HepG2 (cell line): ENCODE data around the gene RNU11. TPM values are rescaled to one million over a fixed set of nuclear protein-coding genes. Genes with fewer than 3 reads are reported as not detected.

ENCODE experiments used
- EP300 ChIP-seq, 3 experiments: sonication (generic) in 1 of 3; formaldehyde crosslinking in 1 of 3; IDR thresholded peaks; 2 replicates each; pipeline versions ENCODE4 v1.5.1 to v1.6.1; 2011 to 2020; ENCODE audit warnings: low read depth in 2 of 3, low read length in 2 of 3, borderline replicate concordance in 1 of 3, improper control_type of control experiment in 1 of 3, mild to moderate bottlenecking in 1 of 3, missing genetic modification reagents in 1 of 3, moderate library complexity in 1 of 3
- ETV6 ChIP-seq: sonication (generic); formaldehyde crosslinking; conservative IDR thresholded peaks from 2 replicates; pipeline ENCODE4 v1.4.0; 2020; ENCODE audit warnings: missing genetic modification reagents
- FIP1L1 ChIP-seq: fragments of 200-400 bp; formaldehyde crosslinking; IDR thresholded peaks from 2 replicates; pipeline ENCODE4 v1.6.1; 2018; ENCODE audit warnings: low read depth, mild to moderate bottlenecking, low read length, moderate library complexity, borderline replicate concordance; ENCODE audit not compliant: insufficient read depth
- IKZF1 ChIP-seq: fragments of 450-650 bp; IDR thresholded peaks from 2 replicates; pipeline ENCODE4 v1.7.1; 2016
- MED1 ChIP-seq: sonication (generic); formaldehyde crosslinking; IDR thresholded peaks from 2 replicates; pipeline ENCODE4 v1.4.0; 2020; ENCODE audit warnings: missing genetic modification reagents
- NAIF1 ChIP-seq: sonication (generic); formaldehyde crosslinking; IDR thresholded peaks from 2 replicates; pipeline ENCODE4 v1.5.0; 2020; ENCODE audit warnings: mild to moderate bottlenecking, missing genetic modification reagents, borderline replicate concordance
- NFRKB ChIP-seq: fragments of 450-650 bp; IDR thresholded peaks from 2 replicates; pipeline ENCODE4 v1.6.1; 2017
- NR2C2 ChIP-seq: sonication (generic); formaldehyde crosslinking; IDR thresholded peaks from 2 replicates; pipeline ENCODE4 v1.4.0; 2020; ENCODE audit warnings: missing genetic modification reagents, mild to moderate bottlenecking, moderate library complexity, borderline replicate concordance
- PHF20 ChIP-seq: sonication (generic); formaldehyde crosslinking; IDR thresholded peaks from 2 replicates; pipeline ENCODE4 v1.5.0; 2020; ENCODE audit warnings: mild to moderate bottlenecking, missing genetic modification reagents
- SMARCE1 ChIP-seq: fragments of 450-650 bp; IDR thresholded peaks from 2 replicates; pipeline ENCODE4 v1.6.1; 2017; ENCODE audit warnings: borderline replicate concordance
- SOX6 ChIP-seq, 2 experiments: fragments of 450-650 bp in 1 of 2; sonication (generic) in 1 of 2; formaldehyde crosslinking in 1 of 2; IDR thresholded peaks; 2 replicates each; pipeline versions ENCODE4 v1.4.0 to v1.6.1; 2017 to 2020; ENCODE audit warnings: antibody characterized with exemption in 1 of 2, mild to moderate bottlenecking in 1 of 2, missing genetic modification reagents in 1 of 2
- SP5 ChIP-seq: IDR thresholded peaks from 2 replicates; pipeline ENCODE4 v1.6.1; 2016; ENCODE audit warnings: low read depth, borderline replicate concordance
- TBL1XR1 ChIP-seq: fragments of 150-350 bp; IDR thresholded peaks from 2 replicates; pipeline ENCODE4 v1.6.1; 2014; ENCODE audit warnings: borderline replicate concordance, low read length; ENCODE audit not compliant: partially characterized antibody
- TRIM24 ChIP-seq: sonication (generic); formaldehyde crosslinking; IDR thresholded peaks from 2 replicates; pipeline ENCODE4 v1.8.0; 2022; ENCODE audit warnings: mild to moderate bottlenecking, missing genetic modification reagents
- ZNF274 ChIP-seq: sonication (generic); formaldehyde crosslinking; IDR thresholded peaks from 2 replicates; pipeline ENCODE4 v1.5.1; 2020; ENCODE audit warnings: mild to moderate bottlenecking, missing genetic modification reagents
- ZNF44 ChIP-seq: sonication (generic); formaldehyde crosslinking; IDR thresholded peaks from 2 replicates; pipeline ENCODE4 v1.5.1; 2020; ENCODE audit warnings: mild to moderate bottlenecking, missing genetic modification reagents
- ZNF607 ChIP-seq: sonication (generic); formaldehyde crosslinking; IDR thresholded peaks from 2 replicates; pipeline ENCODE4 v1.5.1; 2020; ENCODE audit warnings: missing genetic modification reagents, mild to moderate bottlenecking, borderline replicate concordance
- ZNF773 ChIP-seq: sonication (generic); formaldehyde crosslinking; IDR thresholded peaks from 2 replicates; pipeline ENCODE4 v1.4.0; 2020; ENCODE audit warnings: missing genetic modification reagents, borderline replicate concordance
- ZNF891 ChIP-seq: sonication (generic); formaldehyde crosslinking; IDR thresholded peaks from 2 replicates; pipeline ENCODE4 v1.5.0; 2020; ENCODE audit warnings: mild to moderate bottlenecking, missing genetic modification reagents
- polyA plus RNA-seq, 8 experiments: library from polyadenylated mRNA; depleted of rRNA in 3 of 8; stranded (reverse) in 7 of 8; unstranded in 1 of 8; fragments of >200 nt; fragmentation: Illumina TruSeq in 4 of 8; extraction: Trizol in 4 of 8; gene quantifications; 2 replicates each; pipeline versions ENCODE4 v1.2.1 to v1.2.3, GENCODE V29; 2011 to 2016; ENCODE audit warnings: low read depth in 4 of 8, missing spikeins in 1 of 8, mixed read lengths in 1 of 8; ENCODE audit not compliant: insufficient read depth in 1 of 8
- total RNA-seq, 5 experiments: library from RNA; depleted of rRNA; stranded (reverse); fragments of >200 nt; fragmentation: Illumina TruSeq; extraction: Trizol; gene quantifications; 2 replicates each; pipeline ENCODE4 v1.2.3, GENCODE V29; 2016; ENCODE audit warnings: low read depth in 1 of 5
- TF ChIP-seq, protein P1 (sequence below): sonication (generic); formaldehyde crosslinking; IDR thresholded peaks from 2 replicates; pipeline ENCODE4 v1.5.1; 2020; ENCODE audit warnings: missing genetic modification reagents, mild to moderate bottlenecking, borderline replicate concordance
- TF ChIP-seq, protein P2 (sequence below): sonication (generic); formaldehyde crosslinking; IDR thresholded peaks from 2 replicates; pipeline ENCODE4 v1.4.0; 2020; ENCODE audit warnings: mild to moderate bottlenecking, low read depth, missing genetic modification reagents
- TF ChIP-seq, protein P3 (sequence below), 2 experiments: sonication (generic) in 1 of 2; formaldehyde crosslinking in 1 of 2; IDR thresholded peaks; 2 replicates each; pipeline versions ENCODE4 v1.4.0 to v1.6.1; 2016 to 2020; ENCODE audit warnings: borderline replicate concordance in 1 of 2, low read depth in 1 of 2, mild to moderate bottlenecking in 1 of 2, missing genetic modification reagents in 1 of 2

The RNU11 gene
- total and polyA plus RNA-seq, 2 of the 13 experiments (the other 11 are each of a cell fraction or from before 2014, with no cell fraction given): not detected

DNA sequence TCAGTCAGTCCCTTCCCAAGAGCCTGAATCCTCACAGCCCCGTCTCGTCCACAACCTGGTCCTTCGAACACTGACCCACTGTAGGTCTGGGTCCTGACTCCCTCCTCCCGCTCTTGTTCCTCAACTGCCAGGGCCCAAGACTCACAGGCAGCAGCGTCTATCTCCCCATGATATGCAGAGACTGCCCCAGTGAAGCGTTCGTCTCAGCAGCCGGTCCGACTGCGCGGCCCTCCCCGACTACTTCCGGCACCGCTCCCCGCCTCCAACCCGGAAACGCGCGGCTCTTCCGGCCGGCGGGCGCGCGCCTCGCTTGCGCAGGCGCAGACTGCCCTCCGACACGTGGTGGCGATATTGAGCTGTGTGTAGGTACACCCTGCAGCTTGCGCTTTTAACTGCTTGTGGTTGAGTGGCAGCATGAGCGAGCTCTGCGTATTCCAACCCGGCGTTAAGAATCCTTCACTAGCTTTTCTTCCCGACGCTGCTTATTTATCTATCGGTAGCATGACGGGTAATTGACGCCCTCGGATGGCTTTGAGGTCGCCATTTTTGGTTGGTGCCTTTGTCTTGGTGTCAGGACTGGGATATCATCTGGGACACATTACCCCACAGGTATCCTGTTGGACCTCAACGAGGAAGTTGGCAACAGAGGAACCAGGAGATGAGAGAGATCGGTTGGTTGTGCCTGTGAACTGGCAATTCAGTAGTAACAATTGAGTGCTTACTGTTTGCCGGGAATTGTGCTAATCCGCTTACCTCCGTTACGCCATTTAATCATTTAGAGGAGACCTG, 5.4 kb upstream of the RNU11 start, which contains the start of gene TAF12 (continued):
- peak in 1 of 2 experiments; percentile 28; a peak in 1 of 4 replicates for TF ChIP-seq EP300 (IDR thresholded peaks at IDR 0.05; ENCODE audit: low read depth in 2 of 2, low read length in 2 of 2)
- peak; percentile 52 for TF ChIP-seq EP300 (CRISPR knock-in tag; IDR thresholded peaks at IDR 0.05; ENCODE audit: borderline replicate concordance)
- peak; percentile 99 for TF ChIP-seq ETV6 (CRISPR knock-in tag)
- TF ChIP-seq IKZF1: no peak
- TF ChIP-seq PHF20 (CRISPR knock-in tag): peak; percentile 93
- TF ChIP-seq MED1: peak; percentile 93
- peak; percentile 80; the same call in 1 of the 2 replicates for TF ChIP-seq ZNF891 (CRISPR knock-in tag)
- TF ChIP-seq, protein P1, sequence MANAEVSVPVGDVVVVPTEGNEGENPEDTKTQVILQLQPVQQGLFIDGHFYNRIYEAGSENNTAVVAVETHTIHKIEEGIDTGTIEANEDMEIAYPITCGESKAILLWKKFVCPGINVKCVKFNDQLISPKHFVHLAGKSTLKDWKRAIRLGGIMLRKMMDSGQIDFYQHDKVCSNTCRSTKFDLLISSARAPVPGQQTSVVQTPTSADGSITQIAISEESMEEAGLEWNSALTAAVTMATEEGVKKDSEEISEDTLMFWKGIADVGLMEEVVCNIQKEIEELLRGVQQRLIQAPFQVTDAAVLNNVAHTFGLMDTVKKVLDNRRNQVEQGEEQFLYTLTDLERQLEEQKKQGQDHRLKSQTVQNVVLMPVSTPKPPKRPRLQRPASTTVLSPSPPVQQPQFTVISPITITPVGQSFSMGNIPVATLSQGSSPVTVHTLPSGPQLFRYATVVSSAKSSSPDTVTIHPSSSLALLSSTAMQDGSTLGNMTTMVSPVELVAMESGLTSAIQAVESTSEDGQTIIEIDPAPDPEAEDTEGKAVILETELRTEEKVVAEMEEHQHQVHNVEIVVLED: peak; percentile 74; the same call in 1 of the 2 replicates
- peak; percentile 87 for TF ChIP-seq NR2C2 (CRISPR knock-in tag)
- peak; percentile 92 for TF ChIP-seq ZNF607
- no peak for TF ChIP-seq SMARCE1
- TF ChIP-seq NAIF1 (CRISPR knock-in tag): peak; percentile 82
- TF ChIP-seq TRIM24 (CRISPR knock-in tag): no peak
- peak; percentile 14; the same call in 1 of the 2 replicates for TF ChIP-seq ZNF773
- TF ChIP-seq SP5 (CRISPR knock-in tag): peak; percentile 75
- TF ChIP-seq FIP1L1: no peak; the same call in 1 of the 2 replicates
- TF ChIP-seq, protein P2, sequence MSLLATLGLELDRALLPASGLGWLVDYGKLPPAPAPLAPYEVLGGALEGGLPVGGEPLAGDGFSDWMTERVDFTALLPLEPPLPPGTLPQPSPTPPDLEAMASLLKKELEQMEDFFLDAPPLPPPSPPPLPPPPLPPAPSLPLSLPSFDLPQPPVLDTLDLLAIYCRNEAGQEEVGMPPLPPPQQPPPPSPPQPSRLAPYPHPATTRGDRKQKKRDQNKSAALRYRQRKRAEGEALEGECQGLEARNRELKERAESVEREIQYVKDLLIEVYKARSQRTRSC (CRISPR knock-in tag): no peak
- TF ChIP-seq ZNF274 (CRISPR knock-in tag): 0 out of 2 replicates have a peak, but pooled peaks have one; percentile 21
- TF ChIP-seq, protein P3, sequence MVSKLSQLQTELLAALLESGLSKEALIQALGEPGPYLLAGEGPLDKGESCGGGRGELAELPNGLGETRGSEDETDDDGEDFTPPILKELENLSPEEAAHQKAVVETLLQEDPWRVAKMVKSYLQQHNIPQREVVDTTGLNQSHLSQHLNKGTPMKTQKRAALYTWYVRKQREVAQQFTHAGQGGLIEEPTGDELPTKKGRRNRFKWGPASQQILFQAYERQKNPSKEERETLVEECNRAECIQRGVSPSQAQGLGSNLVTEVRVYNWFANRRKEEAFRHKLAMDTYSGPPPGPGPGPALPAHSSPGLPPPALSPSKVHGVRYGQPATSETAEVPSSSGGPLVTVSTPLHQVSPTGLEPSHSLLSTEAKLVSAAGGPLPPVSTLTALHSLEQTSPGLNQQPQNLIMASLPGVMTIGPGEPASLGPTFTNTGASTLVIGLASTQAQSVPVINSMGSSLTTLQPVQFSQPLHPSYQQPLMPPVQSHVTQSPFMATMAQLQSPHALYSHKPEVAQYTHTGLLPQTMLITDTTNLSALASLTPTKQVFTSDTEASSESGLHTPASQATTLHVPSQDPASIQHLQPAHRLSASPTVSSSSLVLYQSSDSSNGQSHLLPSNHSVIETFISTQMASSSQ (IDR thresholded peaks at IDR 0.05; ENCODE audit: low read depth): no peak
- TF ChIP-seq, protein P3 (CRISPR knock-in tag; IDR thresholded peaks at IDR 0.05; ENCODE audit: borderline replicate concordance): peak; percentile 55; the same call in 1 of the 2 replicates
- TF ChIP-seq NFRKB: no peak
- TF ChIP-seq ZNF44 (CRISPR knock-in tag): 0 out of 2 replicates have a peak, but pooled peaks have one; percentile 23
- TF ChIP-seq SOX6 (IDR thresholded peaks at IDR 0.05): no peak
- TF ChIP-seq SOX6 (CRISPR knock-in tag; IDR thresholded peaks at IDR 0.05): peak; percentile 55; the same call in 1 of the 2 replicates
- TF ChIP-seq TBL1XR1: no peak
